Activated T-cell treated with anti-CD3 and anti-CD28 coated beads for 24 hours (primary cell): ENCODE data around the gene TMTC2.

ENCODE experiments used
- DNase-seq: peaks from one replicate; pipeline ENCODE4 v3.0.0-alpha.2; 2020; ENCODE audit warnings: low read depth

The TMTC2 gene

GRCh38 chr12:82886671-82887340 is 200.1 kb downstream of the TMTC2 start:
- DNase-seq: no peak

- no peak for DNase-seq
These were observed 207.2 kb downstream of the TMTC2 start for GRCh38 chr12:82893896-82894295.

GRCh38 chr12:82896277-82896676 is 209.6 kb downstream of the TMTC2 start:
- no peak for DNase-seq

- DNase-seq: no peak
These were observed 210.3 kb downstream of the TMTC2 start for GRCh38 chr12:82896979-82897378.

DNA sequence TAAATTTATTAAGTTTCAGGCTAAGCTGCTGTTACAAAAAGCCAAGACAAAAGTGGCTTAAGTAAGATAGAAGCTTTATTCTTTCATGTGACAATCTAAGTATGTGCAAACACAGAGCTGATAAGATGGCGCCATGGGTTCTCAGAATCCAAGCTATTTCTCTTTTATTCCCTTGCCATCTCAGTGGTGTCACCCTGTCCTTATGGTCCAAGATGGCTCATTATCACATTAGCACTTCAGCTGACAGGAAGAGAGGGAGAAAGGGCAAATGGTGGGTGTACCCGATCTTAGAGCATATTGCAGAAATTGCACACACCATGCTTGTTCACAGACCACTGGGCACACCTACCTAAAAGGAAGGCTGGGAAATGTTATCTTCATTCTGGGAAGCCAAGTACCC is 211.7 kb downstream of the TMTC2 start:
- DNase-seq: no peak

DNA sequence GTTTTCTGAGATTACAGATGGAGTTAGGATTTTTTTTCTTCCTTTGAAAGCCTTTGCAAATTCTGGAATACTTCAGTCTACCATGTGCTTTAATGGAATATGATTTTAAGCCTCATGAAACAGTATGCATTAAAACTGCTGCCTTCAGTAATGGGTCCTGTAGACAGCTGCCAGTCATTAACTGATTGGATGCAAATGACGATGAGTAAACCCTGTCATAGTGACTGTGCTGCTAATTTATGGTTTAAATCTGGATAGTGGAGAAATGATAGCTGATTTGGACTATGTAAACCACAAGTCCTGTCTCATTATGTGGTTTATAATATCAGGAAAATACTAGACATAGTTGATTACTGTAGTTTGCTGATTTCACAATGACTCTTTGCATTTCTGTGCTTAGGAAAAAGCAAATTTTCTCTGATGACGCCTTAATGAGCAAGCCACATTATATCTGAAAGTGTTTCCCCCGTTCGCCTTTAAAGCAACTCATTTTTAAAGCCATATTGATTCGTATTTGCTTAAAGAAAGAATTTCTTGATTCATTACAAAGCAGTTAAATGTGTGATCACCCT is 217.6 kb downstream of the TMTC2 start:
- no peak for DNase-seq

- no peak for DNase-seq
These were observed 223.7 kb downstream of the TMTC2 start for GRCh38 chr12:82910246-82910893.

DNA sequence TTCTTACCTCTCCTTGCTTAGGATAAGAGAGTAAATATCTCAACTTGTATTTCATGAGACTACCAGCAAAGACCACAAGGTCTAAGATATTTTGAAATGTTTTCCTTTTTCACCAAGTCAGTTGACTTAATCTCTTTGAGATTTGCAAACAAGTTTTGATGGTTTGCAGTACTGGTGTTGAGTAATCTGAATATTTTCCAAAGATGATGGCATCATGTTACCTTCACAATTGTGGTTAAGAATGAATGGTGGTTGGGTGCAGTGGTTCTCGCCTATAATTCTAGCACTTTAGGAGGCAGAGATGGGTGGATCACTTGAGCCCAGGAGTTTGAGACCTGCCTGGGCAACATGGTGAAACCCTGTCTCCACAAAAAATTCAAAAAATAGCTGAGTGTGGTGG is 225.7 kb downstream of the TMTC2 start:
- DNase-seq: no peak

- no peak for DNase-seq
These were observed 232.8 kb downstream of the TMTC2 start for GRCh38 chr12:82919388-82920054.

- no peak for DNase-seq
These were observed 237.2 kb downstream of the TMTC2 start for GRCh38 chr12:82923935-82924334.

DNA sequence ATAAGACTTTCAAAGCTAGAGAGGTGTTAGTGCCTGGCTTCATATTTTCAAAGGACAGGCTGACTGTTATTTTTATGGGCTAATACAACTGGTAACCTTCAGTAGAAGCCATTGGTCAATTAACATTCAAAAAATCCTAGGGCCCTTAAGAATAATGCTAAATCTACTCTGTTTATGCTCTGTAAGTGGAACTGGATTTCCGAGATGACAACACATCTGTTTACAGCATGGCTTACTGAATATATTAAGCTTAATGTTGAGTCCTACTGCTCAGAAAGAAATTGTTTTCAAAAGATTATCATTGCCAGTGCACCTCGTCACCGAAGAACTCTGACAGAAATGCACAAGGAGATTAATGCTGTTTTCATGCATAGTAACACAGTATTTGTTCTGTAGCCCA is 239.9 kb downstream of the TMTC2 start:
- no peak for DNase-seq

DNA sequence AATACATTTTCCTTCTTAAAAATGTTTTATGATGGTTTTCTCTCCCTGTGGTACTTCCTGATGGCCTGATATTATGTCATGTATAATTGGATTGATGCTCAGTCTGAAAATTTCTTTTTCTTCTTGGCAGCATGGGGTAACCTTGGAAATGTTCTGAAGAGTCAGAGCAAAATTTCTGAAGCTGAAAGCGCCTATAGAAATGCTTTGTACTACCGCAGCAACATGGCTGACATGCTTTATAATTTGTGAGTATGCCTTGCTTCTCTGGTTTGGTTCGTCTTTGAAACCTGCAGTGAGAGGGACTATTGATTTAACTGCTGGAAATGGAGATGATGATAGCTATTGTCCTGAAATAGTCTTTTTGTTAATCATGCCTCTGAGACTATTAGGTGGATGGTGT is 243.6 kb downstream of the TMTC2 start:
- DNase-seq: no peak

DNA sequence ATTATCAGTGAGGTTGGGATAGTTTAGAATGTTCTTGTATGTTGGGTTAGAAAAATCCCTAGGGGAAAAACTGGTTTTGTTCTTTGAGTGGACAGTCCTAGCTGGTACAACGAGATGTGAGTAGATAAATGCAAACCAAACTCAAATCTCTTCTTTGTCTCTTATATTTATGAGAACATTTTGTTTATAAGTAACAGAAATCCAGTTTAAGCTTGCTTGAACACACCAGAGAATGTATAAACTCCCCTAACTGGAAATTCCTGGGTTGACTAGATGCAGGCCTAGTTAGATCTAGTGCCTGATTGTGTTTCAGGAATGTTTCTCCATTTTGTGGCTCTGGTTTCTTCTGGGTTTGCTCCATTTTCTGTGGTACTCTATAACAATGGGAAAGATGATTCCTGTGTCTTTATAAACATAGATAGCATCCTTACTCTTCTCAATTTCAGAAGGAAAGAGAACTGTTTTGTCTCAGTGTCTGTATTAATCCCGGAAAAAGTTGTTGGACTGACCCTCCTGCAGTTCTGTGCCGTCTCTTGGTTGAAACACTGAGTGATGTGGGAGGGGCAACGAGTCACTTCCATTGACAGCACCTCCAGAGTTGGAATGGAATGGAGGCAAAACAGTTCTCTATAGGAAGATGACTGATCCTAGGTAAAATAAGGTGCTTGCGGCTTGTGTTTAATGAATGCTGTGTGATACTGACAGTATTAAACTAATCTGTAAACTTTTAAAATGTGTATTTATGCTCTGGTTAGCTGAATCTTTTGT is 244.8 kb downstream of the TMTC2 start:
- DNase-seq: no peak

- no peak for DNase-seq
These were observed 250.4 kb downstream of the TMTC2 start for GRCh38 chr12:82937151-82937550.

GRCh38 chr12:82942521-82942920 is 255.8 kb downstream of the TMTC2 start:
- DNase-seq: no peak

- no peak for DNase-seq
These were observed 256.3 kb downstream of the TMTC2 start for GRCh38 chr12:82942991-82943401.

DNA sequence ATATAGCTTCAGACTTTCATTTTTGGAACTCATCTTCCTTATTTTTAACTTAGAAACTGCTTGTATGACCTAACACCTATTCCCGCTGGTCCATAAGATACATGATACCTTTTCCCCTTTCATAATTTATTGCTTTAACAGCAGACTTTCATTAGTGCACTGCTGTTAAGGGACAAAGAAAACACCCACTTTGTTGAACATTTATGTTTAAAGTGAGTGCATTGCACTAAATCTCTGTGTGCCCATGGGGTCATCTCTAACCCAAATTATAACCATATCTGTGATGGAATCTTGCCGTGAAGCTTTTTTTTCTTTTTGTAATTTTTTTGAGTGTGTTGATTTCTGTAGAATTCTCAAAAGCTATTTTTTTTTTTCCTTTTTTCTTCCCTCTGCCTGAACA is 261.8 kb downstream of the TMTC2 start:
- DNase-seq: no peak

- DNase-seq: no peak
These were observed 263.6 kb downstream of the TMTC2 start for GRCh38 chr12:82950356-82950755.

DNA sequence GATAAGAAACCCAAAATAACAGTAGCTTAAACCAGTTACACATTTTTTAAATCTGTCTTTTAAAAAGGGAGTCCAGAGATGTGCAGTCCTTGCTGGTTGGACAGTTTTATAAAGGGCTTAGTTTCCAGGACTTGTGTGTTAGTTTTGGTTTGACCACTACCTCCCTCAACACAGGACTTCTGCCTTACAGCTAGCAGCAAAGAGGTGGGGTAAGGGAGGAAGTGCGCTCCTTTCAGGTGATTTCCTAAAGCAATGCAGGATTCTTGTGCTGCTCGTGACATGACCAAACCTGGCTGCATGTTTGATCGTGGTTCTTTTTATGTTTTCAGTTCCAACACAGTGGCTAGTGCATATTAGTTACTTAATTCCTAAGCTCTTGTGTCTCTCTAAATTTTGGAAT is 266.2 kb downstream of the TMTC2 start:
- no peak for DNase-seq

- DNase-seq: no peak
These were observed 266.7 kb downstream of the TMTC2 start for GRCh38 chr12:82953397-82953796.

DNA sequence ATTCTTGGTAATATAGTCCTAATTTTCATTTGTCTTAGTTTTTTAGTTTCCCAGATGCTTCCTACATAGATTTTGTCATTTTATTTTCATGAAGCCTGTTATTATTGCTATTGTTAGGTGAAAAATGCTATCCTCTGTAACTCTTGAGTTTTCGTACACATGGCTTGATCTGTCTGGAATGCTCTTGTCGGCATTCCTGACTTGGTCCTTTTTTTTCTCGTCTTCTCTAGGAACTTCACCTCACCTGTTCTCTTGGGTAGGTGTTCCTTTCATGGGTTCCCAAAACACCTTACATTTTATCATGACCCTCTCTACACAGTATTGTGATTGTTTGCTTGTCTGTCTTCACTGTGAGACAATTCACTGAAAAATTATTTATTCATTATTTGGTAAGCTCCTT is 267.4 kb downstream of the TMTC2 start:
- no peak for DNase-seq

GRCh38 chr12:82954572-82954971 is 267.9 kb downstream of the TMTC2 start:
- no peak for DNase-seq
